Measurements from ENCODE around the gene PRPF19.
"Not testable (repeated sequence)": the region's sequence is repeated elsewhere in the genome, so short reads cannot be mapped to it uniquely, and the experiment has no call there.

PRPF19 gene

GRCh38 chr11:60923326-60923725 lies 16.9 kb upstream of the PRPF19 start:
- DNase-seq (ENCODE audit: low read depth), result no peak

- no peak for DNase-seq (ENCODE audit: low read depth)
Observed at GRCh38 chr11:60922906-60923305, 16.5 kb upstream of the PRPF19 start.

GRCh38 chr11:60921777-60922335 lies 15.5 kb upstream of the PRPF19 start:
- DNase-seq (ENCODE audit: low read depth), result no peak

GRCh38 chr11:60921259-60921658 lies 14.9 kb upstream of the PRPF19 start:
- DNase-seq (ENCODE audit: low read depth), result no peak

- DNase-seq (ENCODE audit: low read depth), result no peak
Observed at GRCh38 chr11:60919956-60920355, 13.6 kb upstream of the PRPF19 start.

GRCh38 chr11:60919320-60919719 lies 12.9 kb upstream of the PRPF19 start:
- no peak for DNase-seq (ENCODE audit: low read depth)

GRCh38 chr11:60918939-60919265 lies 12.5 kb upstream of the PRPF19 start:
- no peak for DNase-seq (ENCODE audit: low read depth)

GRCh38 chr11:60918251-60918938 lies 12.0 kb upstream of the PRPF19 start:
- DNase-seq (ENCODE audit: low read depth), result no peak

- no peak for DNase-seq (ENCODE audit: low read depth)
Observed at GRCh38 chr11:60917267-60917666, 10.9 kb upstream of the PRPF19 start.

- DNase-seq (ENCODE audit: low read depth), result no peak
Observed at GRCh38 chr11:60916669-60917206, 10.4 kb upstream of the PRPF19 start.

GRCh38 chr11:60915248-60915914 lies 9.0 kb upstream of the PRPF19 start:
- DNase-seq (ENCODE audit: low read depth), result no peak

- DNase-seq (ENCODE audit: low read depth), result no peak
Observed at GRCh38 chr11:60914633-60915247, 8.4 kb upstream of the PRPF19 start.

GRCh38 chr11:60913793-60914632 lies 7.6 kb upstream of the PRPF19 start, which contains the start of gene TMEM109:
TMEM109 (plus strand) TSS chr11:60914158; CDS start chr11:60919694, 5,536 bp downstream.
- DNase-seq (ENCODE audit: low read depth), result peak; percentile 56

- no peak for DNase-seq (ENCODE audit: low read depth)
Observed at GRCh38 chr11:60912851-60913528, 6.6 kb upstream of the PRPF19 start.

GRCh38 chr11:60912223-60912850 lies 6.0 kb upstream of the PRPF19 start:
- DNase-seq (ENCODE audit: low read depth), result no peak

- no peak for DNase-seq (ENCODE audit: low read depth)
Observed at GRCh38 chr11:60910711-60911380, 4.5 kb upstream of the PRPF19 start.

GRCh38 chr11:60910281-60910687 lies 3.9 kb upstream of the PRPF19 start:
- no peak for DNase-seq (ENCODE audit: low read depth)

GRCh38 chr11:60909680-60910280 lies 3.4 kb upstream of the PRPF19 start:
- DNase-seq (ENCODE audit: low read depth), result not testable (repeated sequence)

- DNase-seq (ENCODE audit: low read depth), result no peak
Observed at GRCh38 chr11:60908803-60909202, 2.4 kb upstream of the PRPF19 start.

All from CMK (cell line).